Endometrial microvascular endothelial cells (primary cell): ENCODE measurements around the gene E2F2. TPM values are rescaled to one million over a fixed set of nuclear protein-coding genes. Genes with fewer than 3 reads are reported as not detected.

ENCODE experiments used
- in situ Hi-C: cut with HindIII; loops from 2 replicates; pipeline ENCODE4 v1.10.0; 2017; ENCODE audit warnings: low sequenced_read_pairs, low pct_unique_long_range_greater_than_20kb; ENCODE audit errors: inconsistent ontology term
- total RNA-seq: library from RNA; depleted of rRNA; stranded (reverse); fragments of >200 nt; gene quantifications from one replicate; pipeline ENCODE4 v1.2.3, GENCODE V29; 2015; ENCODE audit errors: inconsistent ontology term

Gene E2F2
- total RNA-seq, 1 donor from 2014 or later, result 2.1 TPM

DNA sequence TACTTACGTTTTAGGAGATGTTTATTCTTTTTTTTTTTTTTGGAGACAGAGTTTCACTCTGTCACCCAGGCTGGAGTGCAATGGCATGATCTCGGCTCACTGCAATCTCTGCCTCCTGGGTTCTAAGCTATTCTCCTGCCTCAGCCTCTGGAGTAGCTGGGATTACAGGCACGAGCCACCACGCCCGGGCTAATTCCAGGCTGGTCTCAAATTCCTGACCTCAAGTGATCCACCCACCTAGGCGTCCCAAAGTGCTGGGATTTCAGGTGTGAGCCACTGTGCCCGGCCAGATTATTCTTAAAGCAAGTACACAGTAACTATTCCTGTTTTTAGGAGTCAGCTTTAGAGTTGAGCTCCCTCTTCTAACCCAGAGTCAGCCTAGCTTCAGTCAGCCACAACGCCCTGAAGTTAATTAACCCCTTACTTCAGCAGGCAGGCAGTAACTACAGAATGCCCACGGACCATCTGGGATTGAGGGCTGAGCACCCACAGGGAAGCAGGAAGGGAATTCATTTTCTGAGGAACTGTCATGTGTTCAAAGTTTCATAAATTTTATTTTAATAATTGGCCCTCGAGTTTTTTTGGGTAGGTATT is 33.6 kb upstream of the E2F2 start:
- in situ Hi-C loops, result no loop called here

DNA sequence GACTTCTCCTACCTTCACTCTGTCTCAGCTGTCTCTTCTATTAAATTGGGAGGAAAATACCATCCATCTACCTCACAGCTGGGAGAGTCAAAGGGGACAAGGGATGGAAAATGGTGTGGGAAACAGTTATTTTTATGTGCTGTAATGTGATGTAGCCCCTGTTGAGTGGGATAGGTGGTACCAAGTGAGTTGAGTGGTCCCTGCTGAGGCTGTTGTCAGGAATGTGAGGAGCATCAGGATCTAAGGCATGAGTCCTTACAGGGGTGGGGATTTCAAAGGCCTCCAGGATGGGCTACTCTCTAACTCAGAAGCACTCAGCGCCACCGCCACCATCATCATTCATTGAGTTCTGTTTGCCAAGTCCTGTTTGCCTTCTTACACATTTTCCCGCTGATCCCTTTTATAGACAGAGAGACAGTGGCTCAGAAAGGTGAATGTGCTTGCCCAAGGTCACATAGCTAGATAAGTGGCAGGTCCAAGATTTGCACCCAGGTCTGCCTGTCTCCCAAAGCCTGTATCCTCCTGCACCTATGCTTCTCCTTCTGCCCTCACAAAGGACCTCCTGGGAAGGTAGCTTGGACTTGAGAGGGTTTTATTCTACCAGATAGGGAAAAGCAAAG is 32.8 kb upstream of the E2F2 start:
- in situ Hi-C loops, result no loop called here

- in situ Hi-C loops, result no loop called here
Observed at GRCh38 chr1:23563003-23563402, 32.0 kb upstream of the E2F2 start.

DNA sequence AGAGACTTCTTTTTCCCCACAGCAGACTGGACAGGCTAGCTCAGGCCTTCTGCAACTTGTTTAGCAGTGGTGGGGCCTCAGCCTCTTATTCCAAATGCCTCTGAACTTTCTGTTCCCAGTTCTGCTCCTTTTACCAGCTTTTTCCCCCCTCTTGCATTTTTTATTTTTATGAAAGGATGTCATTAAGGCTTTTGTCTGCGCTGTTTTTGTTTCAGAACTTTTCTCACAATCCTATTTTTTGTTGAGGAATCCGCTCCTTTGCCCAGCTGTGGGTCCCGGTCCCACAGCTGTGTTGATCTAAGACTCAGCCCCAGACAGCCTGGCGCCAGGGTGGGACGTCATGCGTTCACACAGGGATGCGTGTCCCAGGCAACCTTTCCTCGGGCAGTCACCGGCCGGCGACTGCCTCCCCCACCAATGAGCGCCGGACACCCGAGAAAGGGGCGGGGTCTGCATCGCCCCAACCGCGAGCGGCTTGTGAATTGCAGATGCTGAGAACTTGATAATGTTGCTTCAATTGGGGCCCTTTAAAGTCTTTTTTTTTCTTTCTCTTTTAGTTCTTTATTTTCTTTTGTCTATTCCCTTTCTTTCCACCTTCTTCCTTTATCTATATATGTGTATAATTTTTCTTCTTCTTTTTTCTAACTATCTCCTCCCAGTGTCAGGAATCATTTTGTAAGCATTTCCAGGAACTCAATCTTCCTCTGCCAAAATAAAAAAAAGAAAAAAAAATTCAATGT is 31.3 kb upstream of the E2F2 start:
- in situ Hi-C loops, result no loop called here

GRCh38 chr1:23561813-23562100 is 30.7 kb upstream of the E2F2 start:
- in situ Hi-C loops, result no loop called here

DNA sequence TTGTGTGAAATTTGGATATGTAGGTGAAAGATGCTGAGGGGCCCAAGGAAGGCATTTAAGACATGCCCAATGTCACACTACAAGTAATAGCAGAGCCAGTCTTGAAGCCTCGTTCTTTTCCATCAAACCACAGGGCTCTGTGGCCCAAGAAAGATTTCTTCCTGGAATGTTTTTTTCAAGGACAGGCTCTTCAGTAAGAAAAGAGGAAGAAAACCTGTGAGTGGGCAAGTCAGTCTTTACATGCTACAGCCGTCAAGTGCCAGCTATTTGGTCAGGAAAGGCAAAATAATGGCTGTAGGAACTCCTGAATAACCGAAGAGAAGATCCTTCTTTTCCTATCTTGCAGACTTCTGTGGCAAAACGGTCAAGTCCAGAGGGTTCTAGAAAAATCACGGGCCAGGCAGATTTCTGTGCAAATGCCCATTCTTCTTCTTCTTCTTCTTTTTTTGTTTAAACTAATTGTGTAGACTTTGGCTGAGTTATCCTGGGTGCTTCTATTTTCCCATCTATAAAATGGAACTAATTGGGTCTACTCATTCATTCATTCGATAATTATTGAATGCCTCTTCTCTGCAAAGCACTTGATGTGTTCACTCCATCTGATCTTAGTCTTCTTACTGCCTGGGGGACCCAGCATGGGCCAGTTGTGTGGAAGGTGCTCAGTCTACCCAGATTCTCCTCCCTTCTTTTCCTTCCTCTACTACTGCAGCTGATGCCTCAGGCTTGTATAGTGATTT is 30.2 kb upstream of the E2F2 start:
- in situ Hi-C loops, result no loop called here

DNA sequence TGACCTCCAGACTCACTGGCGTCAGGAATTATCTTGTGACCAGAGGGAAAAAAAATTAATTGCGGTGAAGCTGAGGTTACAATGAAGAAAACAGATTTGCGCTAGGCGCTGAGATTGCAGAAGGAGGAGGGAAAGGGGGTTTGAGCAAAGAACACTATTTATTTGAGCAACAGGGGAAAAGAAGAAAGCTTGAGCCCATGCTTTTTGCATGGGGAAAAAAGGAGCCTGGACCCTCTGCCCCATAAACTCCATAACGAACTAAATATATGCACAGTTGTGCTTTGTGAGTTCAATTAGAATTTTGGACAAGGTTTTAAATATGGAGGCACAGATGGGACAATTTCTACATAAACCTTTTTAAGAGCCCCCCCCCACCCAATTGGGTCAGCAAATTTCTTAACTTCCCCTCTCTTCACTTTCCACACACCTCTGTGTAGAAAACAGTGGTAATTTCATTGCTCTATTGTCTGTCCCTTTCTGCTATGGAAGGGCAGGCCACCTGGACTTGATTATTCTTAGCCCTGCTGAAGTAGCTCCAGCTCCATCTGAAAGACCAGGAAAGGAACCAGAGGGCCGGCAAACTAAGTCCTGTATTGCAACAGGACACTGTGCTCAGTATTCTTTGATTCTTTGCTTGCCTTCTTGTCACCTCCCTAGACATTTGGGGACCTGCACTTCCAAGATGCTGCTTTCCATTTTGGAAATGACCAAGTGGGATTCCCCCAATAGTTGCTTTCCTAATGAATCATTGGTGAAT is 29.1 kb upstream of the E2F2 start:
- in situ Hi-C loops, result loop anchor here (10.0 kb wide), 1 partner anchor 75 kb away; no protein-coding TSS in a partner anchor

DNA sequence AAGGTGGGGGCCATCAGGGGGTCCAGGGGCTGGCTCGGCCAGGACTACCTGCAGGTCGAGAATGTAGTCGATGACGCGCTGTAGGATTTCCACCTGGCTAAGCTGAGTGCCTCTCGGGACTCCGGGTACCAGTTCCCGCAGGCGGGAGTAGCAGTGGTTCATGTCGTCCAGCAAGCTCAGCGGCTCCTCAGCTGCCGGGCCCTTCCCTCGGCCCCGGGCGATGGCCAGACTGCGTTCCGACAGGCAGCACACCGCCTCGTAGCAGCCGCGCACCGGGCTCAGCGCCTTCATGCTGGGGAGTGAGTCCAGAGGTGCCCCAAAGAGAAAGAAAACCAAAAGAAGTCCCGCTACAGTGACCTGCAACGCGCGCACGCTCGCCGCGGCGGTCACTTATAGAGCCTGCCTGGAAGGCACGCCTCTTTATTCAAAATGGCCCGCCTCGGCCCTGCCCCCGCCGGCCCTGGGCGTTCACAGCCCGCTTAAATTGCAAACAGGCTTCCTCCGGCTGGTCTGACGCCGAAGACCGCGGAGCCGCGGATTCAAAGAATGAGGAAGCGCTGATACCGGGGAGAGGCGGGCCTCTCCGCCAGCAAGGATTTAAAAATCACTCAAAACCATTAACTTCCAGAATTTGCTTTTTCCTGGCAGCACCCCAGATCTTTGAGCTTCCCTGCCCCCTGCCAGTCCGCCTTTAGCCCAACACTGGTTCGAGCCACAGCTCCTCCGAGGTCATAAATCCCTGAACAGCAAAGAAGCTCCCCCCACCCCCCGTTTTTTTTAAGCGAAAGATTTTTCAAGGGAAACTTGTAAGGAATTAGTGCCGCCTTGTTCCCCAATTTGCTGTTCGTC is 28.3 kb upstream of the E2F2 start, which contains the start of gene ID3:
Gene ID3, minus strand, starts transcription at position 366 of the 849 bp plus-strand sequence. Its CDS starts 75 bp downstream, at position 291.
- in situ Hi-C loops, result loop anchor here (10.0 kb wide), 1 partner anchor 75 kb away; no protein-coding TSS in a partner anchor

DNA sequence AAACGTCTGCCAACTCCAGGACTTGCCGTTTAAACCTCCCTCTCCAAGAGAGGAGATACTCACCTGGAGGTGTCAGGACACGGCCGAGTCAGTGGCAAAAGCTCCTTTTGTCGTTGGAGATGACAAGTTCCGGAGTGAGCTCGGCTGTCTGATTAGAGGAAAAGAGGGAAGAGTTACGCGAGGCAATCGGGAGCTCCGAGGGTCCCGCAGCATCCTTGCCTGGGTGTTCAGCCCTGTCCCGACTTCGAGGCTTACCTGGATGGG is 27.8 kb upstream of the E2F2 start:
- in situ Hi-C loops, result loop anchor here (10.0 kb wide), 1 partner anchor 76 kb away; no protein-coding TSS in a partner anchor

DNA sequence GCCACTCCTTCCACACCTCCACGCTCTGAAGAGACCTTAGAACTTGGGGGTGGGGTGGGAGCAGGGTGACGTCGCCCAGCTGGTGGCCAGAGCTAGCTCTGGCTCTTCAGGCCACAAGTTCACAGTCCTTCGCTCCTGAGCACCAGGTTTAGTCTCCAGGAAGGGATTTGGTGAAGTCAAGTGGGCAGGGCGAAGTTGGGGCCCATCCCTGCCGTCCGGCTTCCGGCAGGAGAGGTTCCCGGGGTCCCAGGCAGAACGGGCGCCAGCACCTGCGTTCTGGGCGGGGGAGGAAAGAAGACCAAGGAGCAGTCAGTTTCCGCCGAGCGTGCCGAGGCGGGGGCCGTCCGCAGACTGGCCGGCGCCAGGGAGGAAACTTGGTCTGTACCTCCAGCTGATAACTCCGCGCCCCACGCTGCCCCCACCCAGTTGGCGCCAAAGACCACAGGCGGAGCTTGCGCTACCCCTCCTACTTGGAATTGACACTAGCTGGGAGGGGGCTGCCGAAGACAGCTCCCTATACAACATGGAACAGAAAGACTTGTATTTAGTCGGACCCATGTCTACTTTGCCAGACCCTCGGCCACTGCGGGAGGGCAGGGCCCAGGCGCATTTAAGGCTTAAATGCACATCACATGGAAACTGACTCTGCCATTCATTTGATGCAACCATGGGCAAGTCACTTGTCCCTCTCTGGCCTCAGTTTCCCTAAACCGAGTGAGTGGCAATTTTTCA is 27.3 kb upstream of the E2F2 start:
- in situ Hi-C loops, result loop anchor here (10.0 kb wide), 1 partner anchor 76 kb away; no protein-coding TSS in a partner anchor

GRCh38 chr1:23557471-23558124 is 26.6 kb upstream of the E2F2 start:
- in situ Hi-C loops, result loop anchor here (10.0 kb wide), 1 partner anchor 77 kb away; no protein-coding TSS in a partner anchor

GRCh38 chr1:23556635-23557470 is 25.8 kb upstream of the E2F2 start:
- in situ Hi-C loops, result loop anchor here (10.0 kb wide), 1 partner anchor 78 kb away; no protein-coding TSS in a partner anchor

GRCh38 chr1:23555986-23556634 is 25.1 kb upstream of the E2F2 start:
- in situ Hi-C loops, result loop anchor here (10.0 kb wide), 1 partner anchor 79 kb away; no protein-coding TSS in a partner anchor

DNA sequence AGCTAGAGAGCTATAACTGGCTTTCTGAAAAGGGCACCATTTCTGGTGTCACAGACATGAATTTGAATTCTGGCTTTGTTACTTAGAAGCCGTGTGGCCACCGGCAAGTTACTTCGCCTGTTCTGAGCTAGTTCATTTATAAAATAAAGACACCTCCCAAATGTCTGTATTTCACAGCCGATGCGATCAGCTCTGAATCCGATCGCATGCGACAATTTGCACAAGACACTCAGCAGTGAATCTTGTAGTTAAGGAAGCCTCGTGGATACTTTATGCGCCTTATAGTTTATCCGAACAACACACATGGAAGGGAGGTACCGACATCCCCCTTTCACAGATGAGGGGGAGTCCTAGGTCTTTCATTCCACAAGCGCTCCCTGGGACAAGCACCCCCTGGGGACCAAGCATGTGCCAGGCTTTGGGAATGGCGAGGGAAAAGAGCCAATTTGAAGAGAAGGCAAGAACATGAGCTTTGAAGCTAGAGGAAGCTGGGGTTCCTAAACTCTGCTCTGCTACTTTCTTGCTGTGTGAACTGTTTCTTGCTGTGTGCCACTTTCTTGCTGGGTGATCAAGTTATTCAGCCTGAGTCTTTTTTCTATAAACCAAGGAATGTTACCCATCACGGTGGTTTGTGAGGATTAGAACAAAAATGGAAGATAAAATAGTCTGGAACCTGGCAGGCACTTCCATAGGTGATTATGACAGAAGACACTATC is 24.4 kb upstream of the E2F2 start:
- in situ Hi-C loops, result loop anchor here (10.0 kb wide), 1 partner anchor 79 kb away; no protein-coding TSS in a partner anchor
